CD4-positive, CD25-positive, alpha-beta regulatory T cell (primary cell): ENCODE measurements around the gene ADGRD2. TPM values are rescaled to one million over a fixed set of nuclear protein-coding genes. Genes with fewer than 3 reads are reported as not detected.

Experiments used
- ATAC-seq, 2 donors: fragments of 150-1000 bp; cut with Tn5 transposase; one replicate each; pipeline ENCODE4 v1.10.0; 2021; ENCODE audit warnings: low read depth in 2 of 2, moderate number of reproducible peaks in 2 of 2, moderate library complexity in 1 of 2
- DNase-seq, 3 donors: peaks; one replicate each; pipeline versions ENCODE4 v3.0.0 to v3.0.0-alpha.2; 2012 to 2022; ENCODE audit warnings: mixed read lengths in 1 of 3
- H3K27ac ChIP-seq: one replicate; pipeline ENCODE4 v1.7.0; 2013; ENCODE audit warnings: mild to moderate bottlenecking, low read length; ENCODE audit not compliant: insufficient read depth, poor library complexity, severe bottlenecking
- H3K27me3 ChIP-seq: one replicate; pipeline ENCODE4 v1.7.0; 2013; ENCODE audit warnings: low read length; ENCODE audit not compliant: control insufficient read depth, insufficient read depth
- H3K36me3 ChIP-seq: one replicate; pipeline ENCODE4 v1.7.0; 2013; ENCODE audit warnings: mild to moderate bottlenecking, low read length, moderate library complexity; ENCODE audit not compliant: control insufficient read depth, insufficient read depth
- H3K4me1 ChIP-seq: 2 replicates; pipeline ENCODE4 v1.7.0; 2013; ENCODE audit warnings: mild to moderate bottlenecking, low read length; ENCODE audit not compliant: insufficient read depth, control insufficient read depth, poor library complexity, severe bottlenecking
- H3K4me3 ChIP-seq: one replicate; pipeline ENCODE4 v1.7.0; 2013; ENCODE audit warnings: low read depth, mild to moderate bottlenecking, low read length, moderate library complexity
- H3K9me3 ChIP-seq, 2 experiments: 1 replicate in 1 of 2; 2 replicates in 1 of 2; pipeline ENCODE4 v1.7.0; 2013; ENCODE audit warnings: low read length in 2 of 2, mild to moderate bottlenecking in 1 of 2, moderate library complexity in 1 of 2; ENCODE audit not compliant: control insufficient read depth in 2 of 2
- H3K27ac Mint-ChIP-seq, 3 donors: one replicate each; pipeline ENCODE4 v1.8.0; 2020 to 2022; ENCODE audit warnings: mild to moderate bottlenecking in 3 of 3, mixed read lengths in 3 of 3, moderate library complexity in 2 of 3
- H3K27me3 Mint-ChIP-seq: one replicate; pipeline ENCODE4 v1.8.0; 2022; ENCODE audit warnings: mild to moderate bottlenecking, mixed read lengths
- H3K36me3 Mint-ChIP-seq: one replicate; pipeline ENCODE4 v1.8.0; 2020; ENCODE audit warnings: mixed read lengths
- H3K4me1 Mint-ChIP-seq, 4 donors: one replicate each; pipeline ENCODE4 v1.8.0; 2020 to 2022; ENCODE audit warnings: mixed read lengths in 4 of 4, mild to moderate bottlenecking in 1 of 4
- H3K4me3 Mint-ChIP-seq, 4 donors: one replicate each; pipeline ENCODE4 v1.8.0; 2020 to 2022; ENCODE audit warnings: mild to moderate bottlenecking in 4 of 4, mixed read lengths in 4 of 4, moderate library complexity in 3 of 4
- H3K9me3 Mint-ChIP-seq, 7 donors: one replicate each; pipeline ENCODE4 v1.8.0; 2020 to 2022; ENCODE audit warnings: mixed read lengths in 7 of 7, mild to moderate bottlenecking in 3 of 7, moderate library complexity in 2 of 7
- polyA plus RNA-seq, 4 donors: library from polyadenylated mRNA; unstranded; fragments of 300-500 nt; fragmentation: Illumina TruSeq; gene quantifications; one replicate each; pipeline ENCODE4 v1.2.3, GENCODE V29; 2021
- total RNA-seq: library from RNA; stranded (reverse); gene quantifications from one replicate; pipeline ENCODE4 v1.2.3, GENCODE V29; 2022

Gene ADGRD2
- total and polyA plus RNA-seq, 5 donors from 2014 or later, result not detected

GRCh38 chr9:124439086-124439485 lies 11.2 kb upstream of the ADGRD2 start:
- ATAC-seq (no peak), DNase-seq (no peak)
- Mint-ChIP-seq H3K27ac (no peak overlapping the region), H3K9me3 (peaks cover 0 to 2% (median 0%) of the 10 kb centered on the region in 7 donors), H3K4me3 (no peak overlapping the region), H3K36me3 (no peaks in the 10 kb centered on the region), H3K4me1 (no peaks in the 10 kb centered on the region), H3K27me3 (peaks cover 18% of the 10 kb centered on the region)
- no peaks in the 10 kb centered on the region for H3K4me1 ChIP-seq
- no peak overlapping the region for H3K4me3 ChIP-seq
- H3K36me3 ChIP-seq, result no peaks in the 10 kb centered on the region
- H3K9me3 ChIP-seq, result no peaks in the 10 kb centered on the region
- no peak overlapping the region for H3K27ac ChIP-seq
- no peaks in the 10 kb centered on the region for H3K27me3 ChIP-seq

- Histone ChIP-seq H3K27me3 (no peaks in the 10 kb centered on the region), H3K36me3 (no peaks in the 10 kb centered on the region), H3K27ac (no peak overlapping the region), H3K9me3 (no peaks in the 10 kb centered on the region), H3K4me3 (no peak overlapping the region), H3K4me1 (no peaks in the 10 kb centered on the region)
- ATAC-seq (no peak), DNase-seq (no peak)
- H3K4me1 Mint-ChIP-seq, result no peaks in the 10 kb centered on the region
- no peak overlapping the region for H3K4me3 Mint-ChIP-seq
- no peak overlapping the region for H3K27ac Mint-ChIP-seq
- H3K27me3 Mint-ChIP-seq, result peaks cover 18% of the 10 kb centered on the region
- H3K36me3 Mint-ChIP-seq, result no peaks in the 10 kb centered on the region
- H3K9me3 Mint-ChIP-seq, result peaks cover 0 to 2% (median 0%) of the 10 kb centered on the region in 7 donors
Observed at GRCh38 chr9:124439686-124440243, 10.5 kb upstream of the ADGRD2 start.

GRCh38 chr9:124440786-124441185 lies 9.5 kb upstream of the ADGRD2 start:
- H3K36me3 Mint-ChIP-seq, result no peaks in the 10 kb centered on the region
- H3K36me3 ChIP-seq, result no peaks in the 10 kb centered on the region
- no peaks in the 10 kb centered on the region for H3K27me3 ChIP-seq
- H3K4me3 ChIP-seq, result no peak overlapping the region
- no peak overlapping the region for H3K27ac Mint-ChIP-seq
- H3K4me1 ChIP-seq, result no peaks in the 10 kb centered on the region
- H3K4me1 Mint-ChIP-seq, result no peaks in the 10 kb centered on the region
- no peak overlapping the region for H3K27ac ChIP-seq
- H3K9me3 ChIP-seq, result no peaks in the 10 kb centered on the region
- DNase-seq (no peak), ATAC-seq (no peak)
- H3K9me3 Mint-ChIP-seq, result peaks cover 0 to 2% (median 0%) of the 10 kb centered on the region in 7 donors
- peaks cover 18% of the 10 kb centered on the region for H3K27me3 Mint-ChIP-seq
- H3K4me3 Mint-ChIP-seq, result no peak overlapping the region

- DNase-seq (no peak), ATAC-seq (no peak)
- Mint-ChIP-seq H3K27ac (no peak overlapping the region), H3K9me3 (peaks cover 0 to 2% (median 0%) of the 10 kb centered on the region in 7 donors), H3K4me3 (no peak overlapping the region), H3K27me3 (peaks cover 18% of the 10 kb centered on the region), H3K4me1 (no peaks in the 10 kb centered on the region), H3K36me3 (no peaks in the 10 kb centered on the region)
- no peaks in the 10 kb centered on the region for H3K4me1 ChIP-seq
- H3K9me3 ChIP-seq, result no peaks in the 10 kb centered on the region
- no peak overlapping the region for H3K4me3 ChIP-seq
- no peaks in the 10 kb centered on the region for H3K36me3 ChIP-seq
- no peak overlapping the region for H3K27ac ChIP-seq
- no peaks in the 10 kb centered on the region for H3K27me3 ChIP-seq
Observed at GRCh38 chr9:124441291-124441690, 9.0 kb upstream of the ADGRD2 start.

GRCh38 chr9:124442379-124442778 lies 7.9 kb upstream of the ADGRD2 start:
- Mint-ChIP-seq H3K4me1 (no peaks in the 10 kb centered on the region), H3K36me3 (no peaks in the 10 kb centered on the region), H3K27me3 (peaks cover 18% of the 10 kb centered on the region), H3K9me3 (peaks cover 0 to 2% (median 0%) of the 10 kb centered on the region in 7 donors), H3K4me3 (no peak overlapping the region), H3K27ac (no peak overlapping the region)
- Histone ChIP-seq H3K36me3 (no peaks in the 10 kb centered on the region), H3K9me3 (no peaks in the 10 kb centered on the region), H3K27ac (no peak overlapping the region), H3K4me1 (no peaks in the 10 kb centered on the region), H3K4me3 (no peak overlapping the region), H3K27me3 (no peaks in the 10 kb centered on the region)
- no peak for DNase-seq
- ATAC-seq, result no peak

- H3K27ac ChIP-seq, result no peak overlapping the region
- no peak overlapping the region for H3K27ac Mint-ChIP-seq
- no peak overlapping the region for H3K4me3 Mint-ChIP-seq
- ATAC-seq, result no peak
- H3K9me3 ChIP-seq, result no peaks in the 10 kb centered on the region
- no peak overlapping the region for H3K4me3 ChIP-seq
- H3K27me3 Mint-ChIP-seq, result peaks cover 18% of the 10 kb centered on the region
- no peaks in the 10 kb centered on the region for H3K4me1 Mint-ChIP-seq
- H3K27me3 ChIP-seq, result no peaks in the 10 kb centered on the region
- H3K9me3 Mint-ChIP-seq, result peaks cover 0 to 2% (median 0%) of the 10 kb centered on the region in 7 donors
- H3K36me3 Mint-ChIP-seq, result no peaks in the 10 kb centered on the region
- H3K4me1 ChIP-seq, result no peaks in the 10 kb centered on the region
- H3K36me3 ChIP-seq, result no peaks in the 10 kb centered on the region
- DNase-seq, result no peak
Observed at GRCh38 chr9:124442826-124443225, 7.4 kb upstream of the ADGRD2 start.

GRCh38 chr9:124443625-124444024 lies 6.6 kb upstream of the ADGRD2 start:
- no peak overlapping the region for H3K4me3 Mint-ChIP-seq
- no peaks in the 10 kb centered on the region for H3K4me1 Mint-ChIP-seq
- Histone ChIP-seq H3K9me3 (no peaks in the 10 kb centered on the region), H3K27ac (no peak overlapping the region), H3K27me3 (no peaks in the 10 kb centered on the region), H3K4me3 (no peak overlapping the region), H3K36me3 (no peaks in the 10 kb centered on the region), H3K4me1 (no peaks in the 10 kb centered on the region)
- ATAC-seq (no peak), DNase-seq (no peak)
- H3K36me3 Mint-ChIP-seq, result no peaks in the 10 kb centered on the region
- peaks cover 25% of the 10 kb centered on the region for H3K27me3 Mint-ChIP-seq
- peaks cover 0 to 2% (median 0%) of the 10 kb centered on the region in 7 donors for H3K9me3 Mint-ChIP-seq
- no peak overlapping the region for H3K27ac Mint-ChIP-seq

GRCh38 chr9:124444166-124444565 lies 6.1 kb upstream of the ADGRD2 start:
- Histone ChIP-seq H3K4me1 (no peaks in the 10 kb centered on the region), H3K27ac (no peak overlapping the region), H3K36me3 (no peaks in the 10 kb centered on the region), H3K9me3 (no peaks in the 10 kb centered on the region), H3K27me3 (no peaks in the 10 kb centered on the region), H3K4me3 (no peak overlapping the region)
- H3K27me3 Mint-ChIP-seq, result peaks cover 26% of the 10 kb centered on the region
- peaks cover 0 to 2% (median 0%) of the 10 kb centered on the region in 7 donors for H3K9me3 Mint-ChIP-seq
- ATAC-seq, result no peak
- no peak overlapping the region for H3K4me3 Mint-ChIP-seq
- no peaks in the 10 kb centered on the region for H3K36me3 Mint-ChIP-seq
- no peak for DNase-seq
- no peak overlapping the region for H3K27ac Mint-ChIP-seq
- no peaks in the 10 kb centered on the region for H3K4me1 Mint-ChIP-seq
